HG02588 (cell line): ENCODE data around the gene CRACDL.

Experiments
- ATAC-seq: cut with Tn5 transposase; IDR thresholded peaks from one replicate; pipeline ENCODE4 v1.9.1; 2021; ENCODE audit warnings: mild to moderate bottlenecking, moderate library complexity; ENCODE audit not compliant: unreplicated experiment

Gene CRACDL

DNA sequence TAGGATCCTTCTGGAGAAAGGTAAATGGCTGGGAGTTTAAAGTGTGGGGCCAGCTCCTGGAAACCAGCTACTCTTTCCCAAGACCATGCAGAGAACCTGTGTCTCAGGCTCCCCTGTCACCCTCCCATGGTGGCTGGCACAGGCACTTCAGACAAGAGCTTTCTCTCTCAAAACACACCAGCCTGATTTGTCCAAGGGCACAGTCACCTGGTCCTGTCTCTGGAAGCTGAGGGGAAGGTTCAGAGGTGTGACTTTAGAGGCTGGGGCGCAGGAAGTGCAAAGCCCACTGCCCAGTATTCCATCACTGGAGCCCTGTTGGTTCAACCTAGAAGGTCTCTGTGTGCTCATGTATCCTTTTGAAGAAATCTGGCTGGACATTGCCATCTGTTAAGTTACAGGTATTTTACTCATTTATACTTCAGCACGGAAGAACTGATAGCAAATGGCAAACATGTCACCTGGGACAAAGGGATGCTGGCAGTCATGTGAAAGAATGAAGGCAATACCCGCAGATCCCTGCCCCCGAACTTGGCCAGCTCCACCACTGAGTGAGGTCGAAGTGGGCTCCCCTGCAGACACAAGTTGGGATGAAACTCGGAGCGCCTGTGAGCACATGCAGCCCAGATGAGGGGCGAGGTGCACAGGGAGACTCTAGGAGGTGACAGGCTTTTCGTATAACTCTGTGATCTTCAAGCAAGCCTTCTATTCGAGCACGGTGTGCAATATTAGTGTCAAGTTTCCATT is 108.2 kb downstream of the CRACDL start:
- no peak for ATAC-seq

DNA sequence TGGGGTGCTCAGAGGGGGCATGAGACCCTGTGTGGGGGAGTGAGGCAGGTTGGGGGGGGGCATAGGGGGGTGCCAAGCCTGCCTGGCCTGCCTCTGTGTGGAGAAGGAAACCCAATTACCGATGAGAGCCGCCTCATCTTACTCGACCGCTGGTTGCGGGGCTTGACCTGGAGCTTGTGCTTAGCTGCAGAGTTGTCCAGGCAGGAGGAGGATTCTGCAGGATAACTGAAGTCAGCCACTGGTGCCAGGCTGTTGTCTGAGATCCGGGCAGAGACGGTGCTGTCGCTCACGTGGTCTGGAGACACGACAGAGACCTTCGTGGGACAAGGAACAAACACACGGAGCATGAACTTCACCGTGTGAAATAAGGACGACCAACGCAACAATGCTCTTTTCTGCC is 109.2 kb downstream of the CRACDL start:
- no peak for ATAC-seq

DNA sequence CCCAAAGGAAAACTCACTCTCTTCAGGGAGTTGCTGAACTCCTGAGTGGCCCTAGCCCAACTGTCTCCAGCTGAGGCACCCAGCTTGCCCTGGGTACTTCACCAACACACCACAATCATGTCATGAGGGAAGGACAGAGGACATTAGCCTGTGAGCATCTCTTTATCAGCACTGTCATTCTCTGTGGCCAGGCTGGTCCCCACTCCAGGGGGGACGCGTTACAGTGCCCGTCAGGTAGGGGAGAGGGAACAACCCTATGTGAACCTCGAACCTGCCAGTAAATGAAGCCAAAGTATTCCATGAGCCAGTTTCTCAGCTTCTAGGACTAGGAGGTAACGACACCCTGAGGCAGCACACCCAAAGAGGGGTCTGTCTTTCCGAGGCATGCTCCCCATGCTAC is 110.2 kb downstream of the CRACDL start:
- ATAC-seq, result no peak

DNA sequence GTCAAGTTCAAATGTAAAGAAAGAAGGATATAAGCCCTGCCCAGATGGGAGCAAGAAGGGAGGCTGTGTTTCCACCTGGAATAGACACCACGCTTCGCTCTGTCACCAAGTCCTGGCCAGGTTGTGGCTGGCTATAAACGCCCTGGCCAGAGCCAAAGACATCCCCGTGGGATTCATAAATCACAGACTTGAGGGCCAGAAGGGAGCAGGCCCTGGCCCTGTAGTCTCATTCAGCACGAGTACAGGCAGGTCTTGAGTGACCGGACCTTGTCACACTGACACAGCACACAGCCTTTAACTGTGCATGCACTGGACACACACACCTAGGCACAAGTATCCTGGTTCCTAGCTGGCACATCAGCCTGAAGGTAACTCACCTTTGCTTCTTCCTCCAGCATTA is 110.6 kb downstream of the CRACDL start:
- no peak for ATAC-seq

DNA sequence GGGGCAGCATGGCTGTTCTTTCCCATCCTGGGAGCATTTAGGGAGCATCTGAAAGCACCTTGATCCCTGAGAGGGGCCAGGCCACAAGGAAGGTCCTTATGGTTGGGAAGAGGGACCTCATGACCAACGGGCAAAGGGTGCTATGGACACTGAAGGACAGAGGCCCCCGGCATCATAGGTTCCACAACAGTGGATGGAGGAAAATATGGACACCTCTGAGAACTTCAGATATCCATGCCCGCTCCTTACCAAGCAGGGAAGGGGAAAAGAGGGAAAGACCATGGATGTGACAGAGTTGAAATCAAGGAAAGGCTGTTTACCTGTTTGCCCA is 111.0 kb downstream of the CRACDL start:
- no peak for ATAC-seq

DNA sequence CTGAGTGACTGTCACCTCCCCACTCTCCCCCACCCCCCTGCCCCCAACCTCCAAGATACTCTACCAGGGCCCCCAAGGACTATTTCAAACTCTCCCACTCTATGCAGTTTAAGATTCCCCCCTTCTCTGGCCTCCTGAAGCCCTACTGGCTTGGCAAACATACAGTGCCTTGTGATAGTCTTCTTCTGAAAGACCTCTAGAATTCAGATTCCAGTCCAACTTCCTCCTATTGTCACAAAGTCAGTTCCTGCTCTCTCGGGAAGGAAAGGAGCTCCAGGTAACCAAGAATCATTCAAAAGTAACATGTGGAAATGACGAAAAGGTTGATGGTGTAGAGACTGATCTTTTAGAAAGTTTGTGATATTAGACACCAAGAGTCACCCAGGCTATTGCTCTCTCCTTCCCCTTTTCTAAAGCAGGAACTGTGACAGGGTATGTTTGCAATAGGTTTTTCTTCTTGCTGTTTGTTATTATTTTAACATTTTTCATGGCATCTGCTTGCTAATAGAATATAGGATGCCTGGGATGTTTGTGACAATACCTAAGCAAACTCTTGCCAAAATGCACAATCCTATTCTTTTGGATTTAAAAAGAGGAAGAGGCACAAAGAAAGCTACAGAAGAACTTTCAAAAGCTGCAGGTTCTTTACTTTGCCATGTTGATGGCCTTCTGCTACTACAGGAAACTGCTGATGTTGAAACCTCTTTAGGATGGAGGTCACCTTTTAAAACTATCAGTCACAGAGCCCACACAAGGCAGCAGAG is 111.6 kb downstream of the CRACDL start:
- no peak for ATAC-seq

DNA sequence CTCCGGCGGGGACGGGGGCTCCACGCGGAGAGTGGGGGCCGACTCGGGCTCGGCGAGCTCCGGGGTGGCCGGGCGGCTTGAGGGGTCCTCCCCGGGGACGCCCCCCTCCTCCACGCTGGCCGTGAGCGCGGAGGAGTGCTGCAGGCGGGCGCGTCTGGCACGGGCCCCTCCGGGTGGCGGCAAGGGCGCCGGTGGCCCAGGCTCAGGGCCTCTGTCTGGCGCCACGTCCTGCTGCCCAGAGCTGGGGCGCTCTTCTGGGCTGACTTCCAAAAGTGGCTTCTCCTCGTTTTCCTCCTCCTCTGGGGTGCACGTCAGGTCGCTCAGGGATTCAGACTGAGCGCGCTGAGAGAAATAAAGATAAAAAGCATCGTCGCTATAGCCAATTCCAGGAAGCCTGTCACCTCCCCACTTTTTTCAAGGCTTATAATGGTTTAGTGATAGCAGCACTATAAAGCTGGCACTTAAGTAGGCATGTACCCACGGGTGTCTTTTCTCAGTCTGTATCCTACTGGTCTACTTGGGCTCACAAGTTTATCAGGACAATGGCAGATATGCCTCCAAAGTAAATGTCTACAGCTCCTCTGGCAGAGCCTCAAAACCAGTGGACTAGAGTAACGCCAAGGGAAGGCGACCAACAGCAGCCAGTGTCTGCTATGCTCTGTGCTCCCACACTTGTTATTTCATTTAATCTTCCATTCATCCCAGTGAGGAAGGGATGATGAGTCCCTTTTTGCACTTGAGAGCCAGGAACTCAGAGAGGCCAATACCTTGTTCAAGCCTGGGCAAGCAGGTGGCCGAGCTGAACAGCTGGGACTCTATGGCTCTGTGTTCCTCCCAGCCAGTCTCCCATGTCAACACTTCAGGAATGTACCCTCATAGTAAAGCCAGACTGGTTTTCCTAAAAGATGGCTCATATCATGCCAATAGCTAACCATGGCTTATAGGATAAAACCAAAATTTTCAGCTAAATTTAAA is 112.5 kb downstream of the CRACDL start:
- no peak for ATAC-seq

DNA sequence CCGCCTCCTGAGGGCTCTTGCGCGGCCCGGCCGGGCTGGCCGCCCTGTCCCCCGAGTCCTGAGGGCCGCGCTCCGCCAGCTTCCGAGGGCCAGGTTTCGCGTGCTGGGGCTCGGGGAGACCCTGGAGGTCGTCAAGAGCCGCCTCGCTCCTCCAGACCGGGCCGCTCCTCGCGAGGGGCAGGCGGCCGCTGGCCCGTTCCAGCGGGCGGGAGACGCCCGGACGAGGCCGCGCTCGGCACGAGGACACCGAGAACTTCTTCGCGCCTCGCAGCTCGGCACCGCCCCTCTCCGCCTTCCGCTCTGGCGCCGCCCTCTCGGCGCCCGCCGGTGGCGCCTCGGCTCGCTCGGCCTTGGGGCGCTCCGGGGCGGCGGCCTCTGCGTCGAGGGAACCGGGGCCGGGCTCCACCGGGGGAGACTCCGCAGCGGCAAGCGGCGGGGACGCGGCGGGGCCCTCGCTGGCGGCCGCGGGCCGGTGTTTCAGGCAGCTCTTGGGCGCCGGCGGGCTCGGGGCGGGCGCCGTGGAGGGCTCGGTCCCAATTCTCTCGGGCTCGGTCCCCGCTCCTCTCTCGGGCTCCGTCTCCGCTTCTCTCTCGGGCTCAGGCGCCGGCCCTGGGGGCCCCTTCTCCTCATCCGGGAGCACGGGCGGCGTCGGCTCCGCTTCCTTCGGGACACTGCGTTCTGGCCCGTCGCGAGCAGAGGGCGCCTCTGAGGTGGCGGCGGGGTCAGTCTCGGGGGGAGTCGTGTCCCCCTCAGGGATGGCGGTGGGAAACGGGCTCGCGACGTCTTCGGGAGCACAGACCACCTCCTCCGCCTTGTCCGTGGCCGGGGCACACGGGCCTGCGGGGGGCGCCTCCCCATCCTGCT is 113.5 kb downstream of the CRACDL start:
- no peak for ATAC-seq

DNA sequence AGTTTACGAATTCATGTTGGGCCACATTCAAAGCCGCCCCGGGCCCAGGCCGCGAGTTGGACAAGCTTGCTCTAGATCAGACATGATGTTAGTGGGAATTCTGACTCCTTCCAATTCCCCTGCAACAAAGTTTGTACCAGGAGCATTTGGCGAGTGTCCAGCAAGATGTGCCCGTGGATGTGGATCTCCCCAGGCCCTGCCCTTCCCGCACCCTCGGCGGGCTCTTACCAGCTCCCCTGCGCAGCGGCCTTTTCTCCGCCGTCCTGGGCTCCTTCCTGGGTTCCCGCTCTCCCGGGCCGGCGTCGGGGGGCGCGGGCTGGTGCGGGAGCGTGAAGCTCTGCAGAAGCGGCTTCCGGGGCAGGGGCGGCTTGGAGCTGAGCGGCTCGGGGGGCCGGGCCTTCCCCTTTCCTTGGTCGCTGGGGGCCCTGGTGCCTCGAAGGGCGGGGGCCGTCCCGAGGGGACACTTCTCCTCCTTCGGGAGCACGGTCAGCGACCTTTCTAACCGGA is 114.3 kb downstream of the CRACDL start:
- no peak for ATAC-seq

DNA sequence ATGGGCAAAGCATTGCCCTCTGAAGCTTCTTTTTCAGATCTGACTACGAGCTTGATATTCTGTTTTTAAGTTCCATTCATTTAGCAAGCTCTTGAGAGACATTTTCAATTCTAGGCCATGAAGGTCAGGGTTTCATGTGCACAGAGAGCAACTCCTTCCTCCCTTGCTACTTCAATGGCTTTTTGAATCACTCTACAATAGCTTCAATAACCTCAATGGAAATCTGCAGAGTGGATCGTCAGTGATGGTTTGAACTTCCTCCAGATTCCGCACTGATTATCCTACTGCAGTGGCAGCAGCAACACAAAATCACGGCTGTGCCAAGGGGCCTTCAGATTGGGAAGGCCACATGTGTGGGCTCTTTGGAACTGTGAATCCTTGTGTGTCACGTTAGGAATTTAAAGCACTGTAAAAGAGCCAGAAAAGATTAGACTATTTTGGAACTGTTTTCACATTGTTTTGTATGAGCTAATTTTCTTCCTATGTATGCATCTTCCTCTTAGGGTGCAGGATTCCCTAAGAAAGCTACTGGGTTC is 116.7 kb downstream of the CRACDL start:
- ATAC-seq, result no peak

DNA sequence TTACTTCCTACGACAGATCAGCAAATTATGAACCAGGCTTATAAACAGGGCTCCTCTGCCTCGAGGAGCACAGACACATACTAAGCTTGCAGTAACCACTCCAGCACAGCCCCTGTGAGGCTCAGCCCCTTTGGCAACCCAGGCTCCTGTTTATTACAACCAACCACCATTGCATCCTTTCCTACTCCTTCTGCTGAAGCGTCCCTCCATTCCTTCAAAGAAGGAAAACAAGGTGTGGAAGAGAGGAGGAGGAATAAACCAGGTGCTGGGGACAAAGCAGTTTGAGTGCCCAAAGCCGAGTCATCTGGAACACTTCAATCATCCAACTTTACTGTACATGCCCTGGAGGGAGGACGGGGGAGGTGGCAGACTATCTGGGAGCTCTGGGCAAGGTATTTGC is 117.9 kb downstream of the CRACDL start:
- no peak for ATAC-seq

DNA sequence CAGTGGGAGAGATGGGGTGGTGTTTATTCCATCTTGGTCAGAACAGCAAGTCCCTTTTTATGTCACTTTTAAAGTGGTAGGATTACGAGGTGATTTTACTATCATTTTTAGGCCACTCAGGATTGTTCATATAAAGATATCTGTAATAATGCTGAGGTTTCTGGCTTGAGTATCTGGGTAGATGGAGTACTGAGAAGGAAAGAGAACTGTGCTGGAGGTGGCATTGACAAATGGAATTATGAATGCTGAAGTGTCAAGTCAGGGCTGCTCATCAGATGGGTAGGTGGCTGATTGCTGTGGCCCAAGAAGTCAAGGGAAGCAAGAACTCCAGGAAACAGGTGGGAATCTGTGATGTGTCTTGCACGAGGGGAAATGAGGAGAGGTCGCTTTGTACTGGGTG is 119.7 kb downstream of the CRACDL start:
- ATAC-seq, result no peak

DNA sequence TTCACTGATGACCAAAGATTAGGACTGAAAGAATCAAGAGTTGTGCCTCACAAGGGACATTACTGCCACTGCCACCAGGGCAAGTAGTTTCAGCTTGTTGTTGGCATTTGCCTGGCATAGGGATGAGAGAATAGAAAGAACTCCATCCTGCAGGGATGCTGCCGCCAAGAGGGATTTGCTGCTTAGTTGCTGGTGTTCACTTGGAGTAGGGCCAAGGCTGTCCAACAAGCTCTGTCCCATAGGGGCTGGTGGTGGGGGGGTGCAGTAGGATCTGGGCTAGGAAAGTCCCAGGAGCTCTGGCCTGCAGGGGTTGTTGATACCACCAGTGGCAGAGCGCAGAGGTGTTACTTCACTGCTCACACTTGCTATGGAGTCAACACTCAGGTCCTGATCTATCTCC is 120.2 kb downstream of the CRACDL start:
- no peak for ATAC-seq

DNA sequence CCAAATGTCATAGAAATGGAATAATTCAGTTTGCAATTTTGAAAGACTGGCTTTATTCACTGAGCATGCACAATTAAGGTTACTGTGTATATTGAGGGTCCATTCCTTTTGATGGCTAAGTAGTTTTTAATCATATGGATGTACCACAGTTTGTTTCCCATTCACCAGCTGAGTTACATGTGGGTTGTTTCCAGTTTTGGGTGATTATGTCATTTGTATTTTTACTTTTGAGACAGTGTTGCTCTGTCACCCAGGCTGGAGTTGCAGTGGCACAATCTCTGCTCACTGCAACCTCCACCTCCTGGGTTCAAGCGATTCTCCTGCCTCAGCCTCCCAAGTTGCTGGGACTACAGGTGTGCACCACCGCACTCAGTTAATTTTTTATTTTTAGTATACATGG is 124.3 kb downstream of the CRACDL start:
- no peak for ATAC-seq

DNA sequence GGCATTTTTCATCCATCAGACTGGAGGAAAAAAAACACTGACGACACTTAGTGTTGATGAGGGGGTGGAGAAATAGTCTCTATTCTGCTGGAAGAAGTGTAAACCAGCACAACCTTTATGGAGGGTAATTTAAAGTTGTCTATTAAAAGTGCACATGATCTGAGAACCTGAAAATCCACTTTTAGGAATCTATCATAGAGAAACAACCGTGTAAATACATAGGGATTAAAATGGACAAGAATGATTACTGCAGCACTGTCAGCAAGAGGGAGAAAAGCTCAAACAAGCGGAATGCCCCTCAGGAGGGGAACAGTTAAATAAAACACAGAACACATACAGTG is 125.5 kb downstream of the CRACDL start:
- no peak for ATAC-seq

DNA sequence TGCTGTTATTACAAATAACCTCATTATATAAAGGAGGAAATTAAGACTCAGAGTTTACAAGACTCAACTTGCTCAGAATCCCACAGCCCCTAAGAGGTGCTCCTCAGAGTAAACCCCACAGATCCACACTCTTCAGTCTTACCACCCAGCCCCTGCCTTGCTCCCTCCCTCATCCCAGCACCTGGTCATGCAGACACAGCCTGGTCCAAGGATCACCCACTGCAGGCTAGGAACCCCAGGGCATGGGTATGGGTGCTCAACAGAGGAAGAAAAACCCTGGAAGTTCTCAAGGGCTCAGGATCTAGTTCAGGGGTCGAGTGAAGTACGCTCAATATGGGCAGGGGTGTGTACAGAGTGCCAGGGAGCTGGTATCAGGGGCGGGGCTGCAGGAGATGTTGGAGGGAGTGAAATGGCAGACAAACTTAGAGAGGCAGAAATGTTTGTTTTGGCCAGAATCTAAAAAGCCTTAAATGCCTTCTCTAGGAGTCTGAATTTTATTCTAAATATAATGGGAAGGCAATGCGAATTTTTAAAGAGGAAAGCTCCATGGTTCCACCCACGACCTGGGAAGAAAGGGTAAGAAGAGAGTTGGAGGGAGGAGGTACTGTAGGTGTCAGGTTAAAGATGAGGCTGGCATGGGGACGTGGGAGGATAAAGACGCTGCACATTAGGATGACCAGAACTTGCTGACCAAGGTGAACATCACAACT is 126.0 kb downstream of the CRACDL start:
- no peak for ATAC-seq

DNA sequence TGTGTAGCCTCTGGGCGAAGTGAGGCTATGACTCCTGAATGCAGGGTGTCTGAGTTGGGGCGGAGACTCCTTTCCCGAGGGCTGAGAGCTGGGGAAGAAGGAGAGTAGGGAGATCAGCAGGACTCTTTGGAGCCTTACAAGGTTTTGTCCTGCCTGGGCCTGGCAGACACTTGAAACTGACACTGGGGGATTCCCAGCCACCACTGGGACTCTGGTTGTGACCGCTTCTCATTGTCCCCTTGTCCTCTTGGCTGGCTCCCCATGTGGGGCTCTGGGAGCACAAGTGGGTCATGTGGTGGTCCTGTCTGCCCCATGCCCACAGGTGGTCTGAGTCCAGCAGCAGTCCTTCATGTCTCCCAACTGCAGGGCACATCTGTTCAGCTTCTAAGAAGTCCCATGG is 126.9 kb downstream of the CRACDL start:
- ATAC-seq, result no peak

DNA sequence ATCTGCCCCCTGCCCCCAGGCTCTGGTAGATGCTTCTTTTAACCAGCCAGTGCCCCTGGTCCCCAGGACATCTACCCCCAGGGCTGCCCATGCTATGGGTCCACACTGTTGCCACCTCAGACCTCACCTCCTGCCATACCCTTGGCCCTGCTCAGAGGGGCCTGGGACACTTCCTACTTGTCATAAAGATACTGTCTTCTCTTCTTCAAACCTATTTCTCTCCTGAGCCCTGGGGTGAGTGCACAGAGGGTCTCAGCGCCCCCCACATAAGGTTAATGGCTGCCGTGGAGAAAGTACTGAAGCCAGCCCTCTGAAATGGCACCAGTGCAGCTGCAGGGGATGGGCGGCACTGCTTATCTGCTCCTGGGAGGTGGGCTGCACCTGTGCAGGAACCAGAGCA is 127.5 kb downstream of the CRACDL start:
- ATAC-seq, result no peak

DNA sequence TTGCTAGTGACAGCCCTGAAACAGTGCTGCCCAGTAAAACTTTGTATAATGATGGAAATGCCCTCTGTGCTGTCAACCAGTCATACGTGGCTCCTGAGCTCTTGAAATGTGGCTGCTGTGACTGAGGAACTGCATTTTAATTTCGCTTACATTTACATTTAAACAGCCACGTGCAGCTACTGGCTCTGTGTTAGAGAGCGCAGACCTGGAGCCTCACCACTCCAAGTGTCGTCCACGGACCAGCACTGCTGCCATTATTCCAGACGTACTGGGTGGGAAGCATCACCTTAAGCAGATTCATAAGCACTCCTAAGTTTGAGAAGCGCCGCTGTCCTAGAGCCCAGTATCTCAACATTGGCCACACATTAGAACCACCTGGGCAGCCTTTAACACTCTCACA is 128.1 kb downstream of the CRACDL start:
- ATAC-seq, result no peak

DNA sequence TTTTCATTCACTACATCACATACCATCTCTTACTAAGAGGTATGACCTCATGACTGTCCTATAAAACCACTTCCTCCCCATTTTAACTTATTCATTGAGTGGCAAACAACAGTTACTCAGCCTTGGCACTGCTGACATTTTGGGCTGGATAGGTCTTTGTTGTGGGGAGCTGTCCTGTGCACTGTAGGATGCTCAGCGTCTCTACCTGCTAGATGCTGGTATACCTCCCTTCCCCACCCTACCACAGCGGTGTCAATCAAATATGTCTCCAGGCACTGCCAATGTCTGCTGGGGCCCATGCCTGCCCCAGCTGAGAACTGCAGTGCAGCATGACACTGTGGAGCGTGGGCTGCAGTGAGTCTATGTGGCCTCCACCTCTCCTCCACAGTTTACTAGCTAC is 128.8 kb downstream of the CRACDL start:
- no peak for ATAC-seq
